ENCODE results near the gene AFF4.

DNA sequence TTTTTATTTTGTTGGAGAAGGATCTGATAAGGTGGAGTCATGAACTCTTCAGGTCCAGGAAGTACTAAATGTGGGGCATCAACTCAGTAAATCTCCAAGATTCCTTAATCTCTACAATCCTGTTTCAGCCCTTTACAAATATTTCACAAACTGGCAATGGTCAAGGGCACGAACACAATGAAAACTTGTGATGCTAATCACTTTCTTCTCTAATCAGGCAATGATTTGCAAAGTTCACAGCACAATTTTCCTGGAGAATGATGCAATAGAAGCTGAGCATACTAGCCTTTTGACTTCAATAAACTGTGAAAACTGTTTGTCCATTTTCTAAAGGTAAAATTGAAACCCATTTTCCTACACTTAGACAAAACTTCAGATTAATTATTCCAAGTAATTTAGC is 114.1 kb downstream of the AFF4 start:
- TF ChIP-seq CBX3 (IDR thresholded peaks at IDR 0.05; ENCODE audit: low read depth) (no peak), FOSL1 (IDR thresholded peaks at IDR 0.05; ENCODE audit: low read depth) (no peak), CTCF (IDR thresholded peaks at IDR 0.05 in 2 of 3, conservative IDR thresholded peaks at IDR 0.05 in 1 of 3; ENCODE audit: borderline replicate concordance in 1 of 3, insufficient read depth in 1 of 3, low read depth in 2 of 3, low read length in 2 of 3) (no peak), EZH2 (IDR thresholded peaks at IDR 0.05) (no peak), SRF (IDR thresholded peaks at IDR 0.05; ENCODE audit: low read depth) (no peak)
